Fibroblast of peridontal ligament (primary cell): ENCODE data around the gene NRGN.
"Not testable (repeated sequence)": the region's sequence is repeated elsewhere in the genome, so short reads cannot be mapped to it uniquely, and the experiment has no call there.

Experiments
- DNase-seq: peaks from one replicate; pipeline ENCODE4 v3.0.0-alpha.2; 2010; ENCODE audit errors: extremely low read depth

The NRGN gene

GRCh38 chr11:124758355-124759265, 18.9 kb downstream of the NRGN start:
- peak; percentile 15 for DNase-seq

- DNase-seq, result no peak
Measured at GRCh38 chr11:124759266-124760204, 19.8 kb downstream of the NRGN start.

- DNase-seq, result no peak
Measured at GRCh38 chr11:124760205-124760652, 20.5 kb downstream of the NRGN start.

GRCh38 chr11:124760806-124761205, 21.1 kb downstream of the NRGN start:
- no peak for DNase-seq

GRCh38 chr11:124761301-124762104, 21.8 kb downstream of the NRGN start:
- DNase-seq, result no peak

- no peak for DNase-seq
Measured at GRCh38 chr11:124762105-124762623, 22.4 kb downstream of the NRGN start, which contains the start of gene ESAM. Gene ESAM (minus strand): TSS chr11:124762290. CDS start chr11:124762154, 136 bp downstream.

- no peak for DNase-seq
Measured at GRCh38 chr11:124762624-124763155, 22.9 kb downstream of the NRGN start.

GRCh38 chr11:124763156-124763947, 23.6 kb downstream of the NRGN start:
- peak; percentile 59 for DNase-seq

- no peak for DNase-seq
Measured at GRCh38 chr11:124766156-124766555, 26.4 kb downstream of the NRGN start.

- DNase-seq, result no peak
Measured at GRCh38 chr11:124768914-124769313, 29.2 kb downstream of the NRGN start.

GRCh38 chr11:124769806-124770774, 30.3 kb downstream of the NRGN start:
- no peak for DNase-seq

- not testable (repeated sequence) for DNase-seq
Measured at GRCh38 chr11:124770959-124771358, 31.2 kb downstream of the NRGN start.

- peak; percentile 12 for DNase-seq
Measured at GRCh38 chr11:124776865-124777645, 37.3 kb downstream of the NRGN start.

- no peak for DNase-seq
Measured at GRCh38 chr11:124778281-124778680, 38.5 kb downstream of the NRGN start.

- no peak for DNase-seq
Measured at GRCh38 chr11:124779568-124779967, 39.8 kb downstream of the NRGN start.

- no peak for DNase-seq
Measured at GRCh38 chr11:124783002-124783401, 43.3 kb downstream of the NRGN start.

GRCh38 chr11:124784051-124784450, 44.3 kb downstream of the NRGN start:
- no peak for DNase-seq

- DNase-seq, result peak; percentile 14
Measured at GRCh38 chr11:124788521-124788920, 48.8 kb downstream of the NRGN start.
